AG10803 (cell line): ENCODE measurements around the gene ADCY1.

Experiments
- DNase-seq: peaks from one replicate; pipeline ENCODE4 v3.0.0; 2010; ENCODE audit warnings: low read depth
- H3K4me3 ChIP-seq: 2 replicates; pipeline ENCODE4 v1.5.1; 2011; ENCODE audit warnings: mild to moderate bottlenecking, low read length, control low read depth
- CTCF ChIP-seq: conservative IDR thresholded peaks from 2 replicates; pipeline ENCODE4 v1.5.1; 2011; ENCODE audit warnings: mild to moderate bottlenecking, low read length, control low read depth, inconsistent platforms

Gene ADCY1

GRCh38 chr7:45652630-45653029 is 78.5 kb downstream of the ADCY1 start:
- DNase-seq: no peak
- H3K4me3 ChIP-seq: no peak overlapping the region
- no peak for TF ChIP-seq CTCF

GRCh38 chr7:45653209-45653907 is 79.2 kb downstream of the ADCY1 start:
- no peak for TF ChIP-seq CTCF
- no peak overlapping the region for H3K4me3 ChIP-seq

GRCh38 chr7:45654341-45654740 is 80.2 kb downstream of the ADCY1 start:
- H3K4me3 ChIP-seq: no peak overlapping the region
- TF ChIP-seq CTCF: no peak
- no peak for DNase-seq

More at GRCh38 chr7:45653209-45653907, 79.2 kb downstream of the ADCY1 start:
- DNase-seq: no peak

- no peak overlapping the region for H3K4me3 ChIP-seq
- no peak for DNase-seq
- TF ChIP-seq CTCF: no peak
Measured at GRCh38 chr7:45655539-45655938, 81.4 kb downstream of the ADCY1 start.

GRCh38 chr7:45656431-45656830 is 82.3 kb downstream of the ADCY1 start:
- H3K4me3 ChIP-seq: no peak overlapping the region
- no peak for TF ChIP-seq CTCF

GRCh38 chr7:45657136-45657889 is 83.1 kb downstream of the ADCY1 start:
- no peak for DNase-seq
- no peak overlapping the region for H3K4me3 ChIP-seq
- no peak for TF ChIP-seq CTCF

More at GRCh38 chr7:45656431-45656830, 82.3 kb downstream of the ADCY1 start:
- DNase-seq: no peak
